ENCODE data around the gene XK.
"Not testable (repeated sequence)": the region's sequence is repeated elsewhere in the genome, so short reads cannot be mapped to it uniquely, and the experiment has no call there.

The XK gene

DNA sequence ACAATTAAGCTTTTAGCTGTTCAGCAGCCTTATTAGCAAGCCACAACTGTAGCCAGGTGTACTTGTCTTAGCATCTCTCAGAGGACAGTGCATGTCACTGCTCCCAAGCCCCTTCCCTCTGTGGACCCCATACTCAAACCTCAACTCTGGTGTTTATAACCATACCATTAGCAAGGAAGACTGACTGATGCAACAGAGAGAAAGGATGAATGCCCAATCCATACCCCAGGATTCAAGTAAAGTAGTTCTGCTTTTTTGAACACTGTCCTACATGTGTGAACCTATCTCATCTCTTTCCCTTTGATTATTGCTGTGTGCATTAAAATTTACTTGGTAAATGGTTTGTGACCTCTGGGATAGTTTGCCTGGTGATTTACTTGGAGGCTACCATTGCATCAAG is 71.5 kb downstream of the XK start:
- DNase-seq, result no peak

DNA sequence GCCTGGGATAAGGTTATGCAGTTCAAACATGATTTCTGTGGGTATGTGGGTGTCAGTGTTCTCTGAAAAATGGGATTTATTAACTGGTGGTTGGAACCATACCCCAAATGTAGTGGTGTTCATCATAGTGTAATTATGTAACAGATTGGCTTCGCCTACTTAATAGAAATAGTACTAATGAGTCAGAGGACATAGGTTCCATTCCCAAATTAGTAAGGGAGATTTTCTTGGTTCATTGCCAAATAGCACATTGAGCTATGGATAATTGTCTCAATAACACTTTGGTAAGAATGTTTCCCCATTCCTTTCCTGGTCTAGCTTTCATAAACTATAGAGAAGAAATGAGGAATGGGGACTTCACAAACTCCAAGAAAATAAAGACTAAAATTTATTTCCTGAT is 73.8 kb downstream of the XK start:
- DNase-seq, result no peak

DNA sequence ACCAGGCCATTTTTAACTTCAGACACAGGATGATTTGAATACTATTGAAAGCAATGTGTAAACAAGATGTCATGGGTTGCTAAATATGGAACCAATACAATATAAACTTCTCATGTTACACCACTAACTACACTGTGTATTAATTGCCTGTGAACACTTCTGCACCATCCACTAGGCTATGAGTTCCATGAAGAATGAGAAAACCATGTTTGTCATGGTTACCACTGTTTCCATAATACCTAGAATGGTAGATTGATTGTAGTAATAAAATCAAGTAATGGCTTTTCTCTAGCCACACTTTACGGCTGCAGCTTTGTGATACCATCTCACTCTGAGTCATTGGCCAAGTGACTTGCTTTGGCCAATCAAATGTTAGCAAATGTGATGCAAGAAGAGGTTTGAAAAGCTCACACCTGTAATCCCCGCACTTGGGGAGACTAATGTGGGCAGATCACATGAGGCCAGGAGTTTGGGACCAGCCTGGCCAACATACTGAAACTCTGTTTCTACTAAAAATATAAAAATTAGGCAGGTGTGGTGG is 74.4 kb downstream of the XK start:
- no peak for DNase-seq

DNA sequence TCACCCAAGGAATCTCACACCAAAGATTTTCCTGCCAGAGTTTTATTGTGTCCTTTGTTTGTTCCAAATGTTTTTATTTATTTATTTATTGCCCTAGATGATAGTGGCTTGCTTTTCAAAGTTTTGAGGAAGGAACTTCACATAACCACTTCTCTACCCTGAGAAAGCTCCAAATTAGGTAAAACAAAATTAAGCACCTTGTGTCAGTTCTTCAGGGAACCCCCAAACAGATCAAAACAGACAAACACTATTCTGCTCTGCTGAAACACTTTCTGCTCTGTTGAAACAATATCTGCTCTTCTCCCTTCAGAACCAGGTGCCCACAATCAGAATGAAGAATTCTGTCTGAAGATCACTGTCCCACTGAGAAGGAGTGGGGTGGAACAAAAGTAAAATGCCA is 77.8 kb downstream of the XK start:
- DNase-seq, result no peak

DNA sequence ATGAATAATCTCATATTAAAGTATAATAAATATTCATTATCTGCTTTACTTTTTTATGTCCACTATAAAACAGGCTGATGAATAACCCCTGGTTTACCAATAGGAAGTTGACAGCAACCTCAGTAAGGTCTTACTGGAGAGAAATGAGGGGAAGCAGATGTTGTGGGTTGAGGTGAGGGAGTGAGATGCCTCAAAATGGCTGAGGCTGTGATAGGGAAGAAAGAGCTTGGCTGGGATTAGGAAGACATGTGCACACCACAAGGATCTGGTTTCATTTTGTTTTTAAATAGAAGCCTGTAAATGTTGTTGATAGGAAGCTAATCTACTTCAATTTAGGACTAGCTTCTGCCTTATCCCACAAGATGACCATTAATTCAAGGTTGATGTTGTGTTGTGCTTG is 79.9 kb downstream of the XK start:
- no peak for DNase-seq

DNA sequence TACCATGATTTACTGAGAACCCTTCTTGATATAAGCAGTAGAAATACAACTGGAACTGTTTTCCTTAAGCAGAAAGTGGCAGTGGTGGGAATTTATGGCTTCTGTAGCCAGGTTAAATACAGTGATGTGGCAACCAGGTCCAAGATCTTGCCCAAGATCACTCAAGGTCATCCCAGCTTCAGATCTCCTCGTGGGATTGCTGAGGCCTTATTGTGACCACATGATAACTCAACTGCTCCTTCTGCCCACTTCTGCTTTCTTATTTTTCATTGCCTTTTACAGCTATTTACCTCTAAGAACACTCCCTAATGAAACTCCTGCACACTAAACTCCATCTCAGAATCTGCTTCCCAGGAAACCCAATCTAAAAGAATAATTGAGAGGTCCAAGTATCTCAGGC is 81.8 kb downstream of the XK start:
- no peak for DNase-seq

DNA sequence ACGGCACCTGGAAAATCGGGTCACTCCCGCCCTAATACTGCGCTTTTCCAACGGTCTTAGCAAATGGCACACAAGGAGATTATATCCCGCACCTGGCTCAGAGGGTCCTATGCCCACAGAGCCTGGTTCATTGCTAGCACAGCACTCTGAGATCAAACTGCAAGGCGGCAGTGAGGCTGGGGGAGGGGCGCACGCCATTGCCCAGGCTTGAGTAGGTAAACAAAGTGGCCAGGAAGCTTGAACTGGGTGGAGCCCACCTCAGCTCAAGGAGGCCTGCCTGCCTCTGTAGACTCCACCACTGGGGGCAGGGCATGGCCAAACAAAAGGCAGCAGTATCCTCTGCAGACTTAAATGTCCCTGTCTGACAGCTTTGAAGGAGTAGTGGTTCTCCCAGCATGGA is 83.3 kb downstream of the XK start:
- not testable (repeated sequence) for DNase-seq

DNA sequence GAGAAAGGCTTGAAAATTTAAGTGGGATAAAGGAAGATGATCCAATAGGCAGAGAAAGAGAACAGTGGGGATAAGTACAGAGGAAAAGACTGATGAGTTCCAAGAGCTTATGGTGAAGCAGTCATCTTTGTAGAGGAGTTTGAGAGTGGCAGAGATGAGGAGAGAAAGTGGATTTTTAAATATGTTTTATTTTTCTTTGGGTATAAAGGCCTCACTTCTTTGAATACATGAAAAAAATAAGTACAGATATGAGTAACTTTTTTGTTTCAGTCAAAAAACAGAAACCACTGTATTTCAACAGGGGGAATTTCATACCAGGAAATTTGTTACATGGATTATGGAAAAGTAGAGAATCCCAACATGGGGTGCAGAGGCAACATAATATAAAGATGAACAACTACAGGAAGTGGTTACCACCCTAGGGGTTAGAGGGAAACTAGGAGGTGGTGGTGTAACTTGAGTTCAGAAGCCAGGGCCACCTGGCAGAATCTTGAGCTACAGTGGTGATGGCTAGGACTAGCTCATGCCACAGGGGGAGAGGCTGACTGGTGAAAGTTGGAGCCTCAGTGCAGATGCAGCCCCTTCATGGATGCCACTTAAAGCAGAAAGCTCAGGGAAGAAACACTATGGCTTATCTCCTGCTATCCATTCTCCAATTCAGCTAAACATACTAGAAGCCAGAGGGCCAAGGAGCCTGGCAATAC is 90.8 kb downstream of the XK start:
- DNase-seq, result no peak

DNA sequence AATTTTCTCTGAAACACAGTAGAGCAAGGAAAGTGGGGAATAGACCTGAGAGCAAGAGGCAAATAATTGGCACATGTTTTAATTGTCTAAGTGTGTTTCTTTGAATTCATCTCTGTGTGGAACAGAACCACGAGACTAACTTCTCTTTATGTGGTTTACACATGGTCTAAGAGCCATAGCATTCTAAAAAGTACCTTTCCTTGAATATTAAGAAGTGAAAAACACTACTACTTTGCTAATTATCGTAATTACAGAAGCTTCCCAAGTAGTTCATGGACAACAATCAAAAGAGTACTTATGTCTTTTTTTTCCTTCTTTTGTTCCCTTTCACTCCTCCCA is 91.4 kb downstream of the XK start:
- no peak for DNase-seq

DNA sequence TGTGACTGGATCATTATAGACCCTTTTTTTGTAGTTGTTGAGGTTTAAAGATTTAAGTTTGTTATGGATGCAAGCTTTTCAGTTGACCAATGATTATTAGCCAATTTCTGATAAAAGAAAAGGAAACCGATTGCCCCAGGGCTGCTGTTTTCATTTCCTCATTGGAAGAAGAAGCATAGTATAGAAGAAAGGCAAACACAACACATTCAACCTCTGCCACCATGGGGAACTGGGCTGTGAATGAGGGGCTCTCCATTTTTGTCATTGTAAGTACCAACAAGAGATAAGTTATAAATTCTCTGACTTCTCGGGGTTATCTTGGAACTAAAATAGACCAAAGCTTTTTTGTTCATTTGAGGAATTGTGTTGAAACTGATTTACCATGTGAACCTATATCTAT is 94.3 kb downstream of the XK start, which contains the start of gene CYBB:
Gene CYBB, plus strand, starts transcription at position 203 of the 400 bp plus-strand sequence. Its CDS starts 19 bp downstream, at position 222.
- no peak for DNase-seq

DNA sequence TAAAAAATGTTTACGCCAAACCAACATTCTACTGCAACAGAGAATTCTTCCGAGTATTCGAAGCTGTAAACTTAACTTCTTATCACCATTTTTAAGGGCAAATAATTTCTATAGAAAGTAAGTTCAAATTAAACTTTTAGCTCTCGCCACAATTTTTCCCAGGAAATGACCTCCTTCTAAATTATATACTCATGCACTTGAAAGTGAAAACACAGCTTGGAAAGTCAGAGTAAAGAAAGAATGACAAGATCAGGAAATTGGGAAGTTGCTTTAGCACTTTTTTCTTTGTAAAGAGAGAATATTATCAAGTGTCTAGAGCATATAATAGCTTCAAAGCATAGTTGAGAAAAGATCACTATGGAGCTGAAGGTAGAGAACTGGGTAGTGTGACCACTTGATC is 95.5 kb downstream of the XK start:
- no peak for DNase-seq
